ENCODE data around the gene C2orf72. TPM values are rescaled to one million over a fixed set of nuclear protein-coding genes. Genes with fewer than 3 reads are reported as not detected.

The C2orf72 gene
- total RNA-seq, 1 donor from 2014 or later, result 0.42 TPM

DNA sequence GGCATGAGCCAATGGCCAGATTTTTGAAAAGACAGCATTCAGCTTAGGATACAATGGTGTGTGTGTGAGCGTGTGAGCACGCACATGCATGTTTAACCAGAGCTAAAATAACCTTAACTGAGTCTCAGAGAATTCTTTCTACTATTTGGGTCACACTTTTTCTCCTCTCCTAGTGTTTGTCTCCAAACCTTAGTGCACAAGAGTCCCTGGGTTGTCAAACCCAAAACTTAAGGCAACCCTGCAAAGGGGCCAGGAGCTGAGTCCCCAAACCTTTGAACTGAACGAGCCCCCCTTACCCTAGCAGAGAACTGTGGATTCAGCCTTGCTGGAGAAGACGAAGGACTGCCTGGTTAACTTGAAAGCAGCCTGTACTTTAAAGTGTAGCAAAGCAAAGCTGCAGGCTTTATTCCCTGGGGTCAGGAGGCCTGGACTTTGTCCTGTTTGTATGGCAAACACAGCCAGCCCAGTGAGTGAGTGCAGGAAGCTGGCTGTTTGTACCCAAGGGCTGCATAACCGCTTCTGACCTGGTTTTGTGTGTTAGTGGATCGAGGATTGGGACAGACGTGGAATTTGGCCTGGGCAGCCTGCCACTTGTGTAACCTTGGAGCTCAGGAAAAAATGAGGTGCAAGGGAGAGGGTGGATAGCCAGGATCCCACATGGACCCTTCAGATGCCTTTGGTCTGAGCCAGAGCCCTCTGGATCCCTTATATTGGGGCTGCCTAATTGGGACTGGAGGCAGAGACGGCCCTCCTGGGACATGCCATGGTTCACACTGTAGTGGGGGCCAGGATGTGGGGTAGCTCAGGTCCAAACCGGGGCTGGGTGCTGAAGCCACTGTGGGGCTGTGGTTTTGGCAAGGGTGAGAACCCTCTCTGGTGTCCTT, 12.9 kb downstream of the C2orf72 start:
- Mint-ChIP-seq H3K27ac (ENCODE audit: unreplicated experiment) (no peak overlapping the region), H3K4me3 (ENCODE audit: unreplicated experiment) (no peak overlapping the region), H3K27me3 (ENCODE audit: unreplicated experiment) (peaks cover 6% of the 10 kb centered on the region)

DNA sequence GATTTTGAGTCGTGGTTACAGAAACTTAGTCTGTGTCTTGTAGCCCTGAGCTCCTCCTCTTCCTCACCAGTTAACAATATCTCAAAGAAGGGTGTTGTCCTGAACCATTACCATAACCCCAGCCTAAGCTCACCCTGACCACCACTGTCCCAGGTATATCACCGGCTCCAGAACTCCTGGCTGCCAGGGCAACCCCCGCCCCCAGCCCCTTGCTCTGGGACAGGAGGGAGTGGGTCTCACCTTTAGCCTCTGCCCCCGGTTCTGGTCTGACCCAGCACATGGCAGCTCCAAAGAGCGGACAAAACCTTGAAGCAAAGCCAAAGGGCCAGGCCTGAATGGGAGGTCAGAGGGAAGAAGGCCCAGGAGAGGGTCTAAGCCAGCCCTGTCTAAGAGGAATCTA, 13.8 kb downstream of the C2orf72 start:
- Mint-ChIP-seq H3K36me3 (ENCODE audit: unreplicated experiment) (no peaks in the 10 kb centered on the region), H3K4me1 (ENCODE audit: low read depth, unreplicated experiment) (no peaks in the 10 kb centered on the region), H3K4me3 (ENCODE audit: unreplicated experiment) (no peak overlapping the region), H3K9me3 (ENCODE audit: unreplicated experiment) (no peaks in the 10 kb centered on the region), H3K27ac (ENCODE audit: unreplicated experiment) (no peak overlapping the region), H3K27me3 (ENCODE audit: unreplicated experiment) (peaks cover 6% of the 10 kb centered on the region)
- TF ChIP-seq, protein P1, sequence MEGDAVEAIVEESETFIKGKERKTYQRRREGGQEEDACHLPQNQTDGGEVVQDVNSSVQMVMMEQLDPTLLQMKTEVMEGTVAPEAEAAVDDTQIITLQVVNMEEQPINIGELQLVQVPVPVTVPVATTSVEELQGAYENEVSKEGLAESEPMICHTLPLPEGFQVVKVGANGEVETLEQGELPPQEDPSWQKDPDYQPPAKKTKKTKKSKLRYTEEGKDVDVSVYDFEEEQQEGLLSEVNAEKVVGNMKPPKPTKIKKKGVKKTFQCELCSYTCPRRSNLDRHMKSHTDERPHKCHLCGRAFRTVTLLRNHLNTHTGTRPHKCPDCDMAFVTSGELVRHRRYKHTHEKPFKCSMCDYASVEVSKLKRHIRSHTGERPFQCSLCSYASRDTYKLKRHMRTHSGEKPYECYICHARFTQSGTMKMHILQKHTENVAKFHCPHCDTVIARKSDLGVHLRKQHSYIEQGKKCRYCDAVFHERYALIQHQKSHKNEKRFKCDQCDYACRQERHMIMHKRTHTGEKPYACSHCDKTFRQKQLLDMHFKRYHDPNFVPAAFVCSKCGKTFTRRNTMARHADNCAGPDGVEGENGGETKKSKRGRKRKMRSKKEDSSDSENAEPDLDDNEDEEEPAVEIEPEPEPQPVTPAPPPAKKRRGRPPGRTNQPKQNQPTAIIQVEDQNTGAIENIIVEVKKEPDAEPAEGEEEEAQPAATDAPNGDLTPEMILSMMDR (IDR thresholded peaks at IDR 0.05; ENCODE audit: partially characterized antibody, unreplicated experiment), result no peak
- no peak for DNase-seq

More for the DNA sequence above, 12.9 kb downstream of the C2orf72 start:
- TF ChIP-seq, protein P1 (IDR thresholded peaks at IDR 0.05; ENCODE audit: partially characterized antibody, unreplicated experiment), result no peak
- Mint-ChIP-seq H3K9me3 (ENCODE audit: unreplicated experiment) (no peaks in the 10 kb centered on the region), H3K36me3 (ENCODE audit: unreplicated experiment) (no peaks in the 10 kb centered on the region), H3K4me1 (ENCODE audit: low read depth, unreplicated experiment) (no peaks in the 10 kb centered on the region)
- DNase-seq, result no peak

DNA sequence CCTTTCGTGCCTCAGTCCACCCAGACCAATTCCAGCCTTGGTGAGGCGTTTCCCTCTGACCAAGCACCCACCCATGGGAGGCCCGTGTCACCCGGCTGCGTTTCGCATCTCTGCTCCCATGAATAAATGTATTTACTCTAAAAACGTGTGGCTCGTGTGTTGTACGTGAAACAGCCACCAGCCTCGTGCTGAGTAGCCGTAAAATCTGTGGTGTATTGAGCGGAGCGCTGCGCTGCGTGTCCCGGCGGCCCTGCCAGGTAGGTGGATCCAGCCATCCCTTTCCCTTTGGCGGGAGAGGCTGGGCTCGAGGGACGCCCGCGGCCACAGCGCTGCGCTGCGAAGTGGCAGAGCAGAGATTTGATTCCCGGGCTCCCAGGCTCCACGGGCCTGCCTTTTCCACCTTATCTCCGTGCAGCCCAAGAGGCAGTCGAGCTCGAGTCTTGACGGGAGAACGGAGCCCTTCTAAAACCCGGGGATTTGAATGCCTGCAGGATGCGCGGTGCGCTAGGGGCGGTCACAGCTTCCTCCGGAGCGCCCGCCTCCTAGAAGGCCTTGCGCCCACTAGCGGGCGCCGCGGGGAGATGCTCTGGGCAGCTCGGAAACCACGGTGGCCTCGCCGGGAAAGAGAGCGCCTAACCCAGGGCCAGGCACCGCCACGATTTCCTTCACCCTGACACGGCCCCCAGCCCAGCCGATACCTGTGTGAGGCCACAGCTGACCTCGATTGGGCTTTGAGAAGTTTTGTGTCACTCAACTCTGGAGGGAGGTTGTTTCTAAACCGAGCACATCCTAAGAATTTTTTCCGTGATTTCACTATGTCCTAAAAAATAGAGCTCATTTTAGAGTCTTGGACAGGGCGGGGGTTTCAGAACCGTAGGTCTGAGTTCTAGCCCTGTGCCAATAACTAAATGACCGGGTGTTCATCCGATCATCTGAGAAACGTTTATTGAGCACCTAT, 15.4 kb downstream of the C2orf72 start:
- peak overlapping the region; percentile 84 for H3K4me3 Mint-ChIP-seq (ENCODE audit: unreplicated experiment)
- no peaks in the 10 kb centered on the region for H3K9me3 Mint-ChIP-seq (ENCODE audit: unreplicated experiment)
- DNase-seq, result peak; percentile 89
- H3K27ac Mint-ChIP-seq (ENCODE audit: unreplicated experiment), result no peak overlapping the region
- H3K4me1 Mint-ChIP-seq (ENCODE audit: low read depth, unreplicated experiment), result peaks cover 3% of the 10 kb centered on the region
- TF ChIP-seq, protein P1 (IDR thresholded peaks at IDR 0.05; ENCODE audit: partially characterized antibody, unreplicated experiment), result peak; percentile 88
- H3K27me3 Mint-ChIP-seq (ENCODE audit: unreplicated experiment), result peaks cover 6% of the 10 kb centered on the region
- H3K36me3 Mint-ChIP-seq (ENCODE audit: unreplicated experiment), result no peaks in the 10 kb centered on the region

DNA sequence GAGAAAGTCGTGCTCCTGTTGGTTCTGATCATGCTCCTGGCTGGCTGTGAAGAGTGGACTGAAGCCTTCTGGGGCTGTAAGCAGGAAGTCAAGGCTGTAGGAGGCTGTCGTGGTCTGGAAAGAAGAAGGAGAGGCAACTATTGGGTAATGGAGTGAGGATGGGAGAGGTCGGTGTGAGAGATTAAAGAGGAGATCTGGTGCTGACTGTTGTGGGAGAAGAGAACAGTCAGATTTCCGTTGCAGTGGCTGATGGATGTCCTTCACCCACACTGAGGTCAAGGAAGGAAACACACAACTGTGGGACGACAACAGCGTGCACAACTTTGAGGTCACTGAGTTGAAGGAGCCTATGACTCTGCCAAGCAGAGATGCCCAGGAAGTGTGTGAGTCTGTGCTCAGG, 16.5 kb downstream of the C2orf72 start:
- DNase-seq, result no peak
- TF ChIP-seq, protein P1 (IDR thresholded peaks at IDR 0.05; ENCODE audit: partially characterized antibody, unreplicated experiment), result no peak
- peak overlapping the region; percentile 51 for H3K4me3 Mint-ChIP-seq (ENCODE audit: unreplicated experiment)
- H3K27ac Mint-ChIP-seq (ENCODE audit: unreplicated experiment), result no peak overlapping the region
- peaks cover 6% of the 10 kb centered on the region for H3K27me3 Mint-ChIP-seq (ENCODE audit: unreplicated experiment)
- no peaks in the 10 kb centered on the region for H3K36me3 Mint-ChIP-seq (ENCODE audit: unreplicated experiment)
- peaks cover 13% of the 10 kb centered on the region for H3K4me1 Mint-ChIP-seq (ENCODE audit: low read depth, unreplicated experiment)
- H3K9me3 Mint-ChIP-seq (ENCODE audit: unreplicated experiment), result no peaks in the 10 kb centered on the region

Data from glutamatergic neuron (in vitro differentiated cells).